Neural cell (in vitro differentiated cells): ENCODE results near the gene IMMP2L. TPM values are rescaled to one million over a fixed set of nuclear protein-coding genes. Genes with fewer than 3 reads are reported as not detected.

Source experiments
- H2AFZ ChIP-seq: fragments of 200-600, 300-800 bp; sonication (generic), shearing (Covaris generic); 2 replicates; pipeline ENCODE4 v1.6.0; 2014; ENCODE audit warnings: low read depth, mild to moderate bottlenecking, antibody characterized with exemption, low read length, moderate library complexity
- H3F3A ChIP-seq: fragments of 200-600 bp; shearing (Covaris generic); 2 replicates; pipeline ENCODE4 v1.6.1; 2016; ENCODE audit warnings: mild to moderate bottlenecking, moderate library complexity, mixed read lengths, antibody characterized with exemption, low read length; ENCODE audit not compliant: insufficient read depth, poor library complexity, severe bottlenecking
- H3K27ac ChIP-seq: fragments of 200-600, 300-800 bp; sonication (generic), shearing (Covaris generic); 2 replicates; pipeline ENCODE4 v1.5.1; 2014; ENCODE audit warnings: mild to moderate bottlenecking, low read length, moderate library complexity
- H3K27me3 ChIP-seq: fragments of 300-800, 200-600 bp; sonication (generic), shearing (Covaris generic); 2 replicates; pipeline ENCODE4 v1.6.0; 2014; ENCODE audit warnings: mild to moderate bottlenecking, low read depth, low read length, moderate library complexity; ENCODE audit not compliant: insufficient read depth
- H3K36me3 ChIP-seq: fragments of 300-800, 200-600 bp; sonication (generic), shearing (Covaris generic); 2 replicates; pipeline ENCODE4 v1.5.1; 2014; ENCODE audit warnings: mild to moderate bottlenecking, antibody characterized with exemption, low read length, moderate library complexity; ENCODE audit not compliant: insufficient read depth
- H3K4me2 ChIP-seq: fragments of 300-800, 200-600 bp; sonication (generic), shearing (Covaris generic); 2 replicates; pipeline ENCODE4 v1.6.0; 2014; ENCODE audit warnings: mild to moderate bottlenecking, low read length
- H3K4me3 ChIP-seq: fragments of 300-800, 200-600 bp; sonication (generic), shearing (Covaris generic); 2 replicates; pipeline ENCODE4 v1.5.1; 2014; ENCODE audit warnings: mild to moderate bottlenecking, low read length, moderate library complexity
- H3K79me2 ChIP-seq: fragments of 200-600 bp; shearing (Covaris generic); replicated peaks from 2 replicates; pipeline ENCODE4 v1.6.0; 2014; ENCODE audit warnings: mild to moderate bottlenecking, low read length, moderate library complexity; ENCODE audit not compliant: insufficient read depth
- H3K9ac ChIP-seq: fragments of 300-800, 200-600 bp; sonication (generic), shearing (Covaris generic); 2 replicates; pipeline ENCODE4 v1.6.1; 2016; ENCODE audit warnings: mild to moderate bottlenecking, low read length, mixed read lengths
- H3K9me2 ChIP-seq: fragments of 200-600 bp; shearing (Covaris generic); 2 replicates; pipeline ENCODE4 v1.6.1; 2016; ENCODE audit warnings: mild to moderate bottlenecking, low read length, mixed read lengths; ENCODE audit not compliant: insufficient read depth
- H3K9me3 ChIP-seq: fragments of 200-600, 300-800 bp; sonication (generic), shearing (Covaris generic); 2 replicates; pipeline ENCODE4 v1.6.1; 2016; ENCODE audit warnings: mild to moderate bottlenecking, mixed run types, low read length, moderate library complexity, mixed read lengths
- H4K20me1 ChIP-seq: fragments of 200-600 bp; shearing (Covaris generic); 2 replicates; pipeline ENCODE4 v1.6.1; 2016; ENCODE audit warnings: mild to moderate bottlenecking, mixed run types; ENCODE audit not compliant: insufficient read depth
- EP300 ChIP-seq: fragments of 450-650 bp; conservative IDR thresholded peaks from 2 replicates; pipeline ENCODE4 v1.6.1; 2014; ENCODE audit warnings: antibody characterized with exemption, mild to moderate bottlenecking, moderate library complexity; ENCODE audit not compliant: poor library complexity, severe bottlenecking
- EZH2 ChIP-seq: fragments of 200-600, 300-800 bp; shearing (Covaris generic), sonication (generic); IDR thresholded peaks from 2 replicates; pipeline ENCODE4 v1.6.1; 2014; ENCODE audit warnings: antibody characterized with exemption, low read length, borderline replicate concordance, mild to moderate bottlenecking; ENCODE audit not compliant: insufficient read depth, poor library complexity, severe bottlenecking
- MXI1 ChIP-seq: fragments of 450-650 bp; conservative IDR thresholded peaks from 2 replicates; pipeline ENCODE4 v1.6.1; 2014; ENCODE audit warnings: antibody characterized with exemption, mild to moderate bottlenecking; ENCODE audit not compliant: poor library complexity, severe bottlenecking
- POLR2AphosphoS5 ChIP-seq: IDR thresholded peaks from 2 replicates; pipeline ENCODE4 v1.6.1; 2012
- RAD21 ChIP-seq: fragments of 450-650 bp; conservative IDR thresholded peaks from 2 replicates; pipeline ENCODE4 v1.6.1; 2014; ENCODE audit warnings: antibody characterized with exemption, mild to moderate bottlenecking, moderate library complexity
- SMC3 ChIP-seq: fragments of 450-650 bp; conservative IDR thresholded peaks from 2 replicates; pipeline ENCODE4 v1.6.1; 2014; ENCODE audit warnings: antibody characterized with exemption, mild to moderate bottlenecking, moderate library complexity; ENCODE audit not compliant: poor library complexity
- TAF1 ChIP-seq: IDR thresholded peaks from 2 replicates; pipeline ENCODE4 v1.6.1; 2012; ENCODE audit warnings: low read depth
- polyA plus RNA-seq: library from polyadenylated mRNA; depleted of rRNA; stranded (reverse); fragments of >200 nt; gene quantifications from 2 replicates; pipeline ENCODE4 v1.2.3, GENCODE V29; 2014
- TF ChIP-seq, protein P1 (sequence below): IDR thresholded peaks from 2 replicates; pipeline ENCODE4 v1.6.1; 2012; ENCODE audit warnings: borderline replicate concordance
- TF ChIP-seq, protein P2 (sequence below): fragments of 450-650 bp; IDR thresholded peaks from 2 replicates; pipeline ENCODE4 v1.5.1; 2014; ENCODE audit warnings: antibody characterized with exemption, mild to moderate bottlenecking, moderate library complexity; ENCODE audit not compliant: poor library complexity, severe bottlenecking

Gene IMMP2L
- polyA plus RNA-seq, 1 donor from 2014 or later = 9.7 TPM

- H3K36me3 ChIP-seq = no peaks in the 10 kb centered on the region
- no peak overlapping the region for H3K4me2 ChIP-seq
Observed at GRCh38 chr7:111346219-111346618, 216.1 kb downstream of the IMMP2L start.

GRCh38 chr7:111343017-111343416 is 219.3 kb downstream of the IMMP2L start:
- Histone ChIP-seq H2AFZ (no peak overlapping the region), H3K4me2 (no peak overlapping the region), H3K36me3 (no peaks in the 10 kb centered on the region), H3K9me3 (no peaks in the 10 kb centered on the region), H4K20me1 (no peaks in the 10 kb centered on the region), H3K79me2 (no peaks in the 10 kb centered on the region), H3K9me2 (no peaks in the 10 kb centered on the region), H3K4me3 (no peak overlapping the region), H3K27ac (no peak overlapping the region), H3K9ac (no peak overlapping the region), H3K27me3 (no peaks in the 10 kb centered on the region), H3F3A (no peaks in the 10 kb centered on the region)
- TF ChIP-seq, protein P1, sequence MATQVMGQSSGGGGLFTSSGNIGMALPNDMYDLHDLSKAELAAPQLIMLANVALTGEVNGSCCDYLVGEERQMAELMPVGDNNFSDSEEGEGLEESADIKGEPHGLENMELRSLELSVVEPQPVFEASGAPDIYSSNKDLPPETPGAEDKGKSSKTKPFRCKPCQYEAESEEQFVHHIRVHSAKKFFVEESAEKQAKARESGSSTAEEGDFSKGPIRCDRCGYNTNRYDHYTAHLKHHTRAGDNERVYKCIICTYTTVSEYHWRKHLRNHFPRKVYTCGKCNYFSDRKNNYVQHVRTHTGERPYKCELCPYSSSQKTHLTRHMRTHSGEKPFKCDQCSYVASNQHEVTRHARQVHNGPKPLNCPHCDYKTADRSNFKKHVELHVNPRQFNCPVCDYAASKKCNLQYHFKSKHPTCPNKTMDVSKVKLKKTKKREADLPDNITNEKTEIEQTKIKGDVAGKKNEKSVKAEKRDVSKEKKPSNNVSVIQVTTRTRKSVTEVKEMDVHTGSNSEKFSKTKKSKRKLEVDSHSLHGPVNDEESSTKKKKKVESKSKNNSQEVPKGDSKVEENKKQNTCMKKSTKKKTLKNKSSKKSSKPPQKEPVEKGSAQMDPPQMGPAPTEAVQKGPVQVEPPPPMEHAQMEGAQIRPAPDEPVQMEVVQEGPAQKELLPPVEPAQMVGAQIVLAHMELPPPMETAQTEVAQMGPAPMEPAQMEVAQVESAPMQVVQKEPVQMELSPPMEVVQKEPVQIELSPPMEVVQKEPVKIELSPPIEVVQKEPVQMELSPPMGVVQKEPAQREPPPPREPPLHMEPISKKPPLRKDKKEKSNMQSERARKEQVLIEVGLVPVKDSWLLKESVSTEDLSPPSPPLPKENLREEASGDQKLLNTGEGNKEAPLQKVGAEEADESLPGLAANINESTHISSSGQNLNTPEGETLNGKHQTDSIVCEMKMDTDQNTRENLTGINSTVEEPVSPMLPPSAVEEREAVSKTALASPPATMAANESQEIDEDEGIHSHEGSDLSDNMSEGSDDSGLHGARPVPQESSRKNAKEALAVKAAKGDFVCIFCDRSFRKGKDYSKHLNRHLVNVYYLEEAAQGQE = no peak
- TF ChIP-seq EZH2 (no peak), POLR2AphosphoS5 (no peak), EP300 (no peak), RAD21 (no peak)
- TF ChIP-seq, protein P2, sequence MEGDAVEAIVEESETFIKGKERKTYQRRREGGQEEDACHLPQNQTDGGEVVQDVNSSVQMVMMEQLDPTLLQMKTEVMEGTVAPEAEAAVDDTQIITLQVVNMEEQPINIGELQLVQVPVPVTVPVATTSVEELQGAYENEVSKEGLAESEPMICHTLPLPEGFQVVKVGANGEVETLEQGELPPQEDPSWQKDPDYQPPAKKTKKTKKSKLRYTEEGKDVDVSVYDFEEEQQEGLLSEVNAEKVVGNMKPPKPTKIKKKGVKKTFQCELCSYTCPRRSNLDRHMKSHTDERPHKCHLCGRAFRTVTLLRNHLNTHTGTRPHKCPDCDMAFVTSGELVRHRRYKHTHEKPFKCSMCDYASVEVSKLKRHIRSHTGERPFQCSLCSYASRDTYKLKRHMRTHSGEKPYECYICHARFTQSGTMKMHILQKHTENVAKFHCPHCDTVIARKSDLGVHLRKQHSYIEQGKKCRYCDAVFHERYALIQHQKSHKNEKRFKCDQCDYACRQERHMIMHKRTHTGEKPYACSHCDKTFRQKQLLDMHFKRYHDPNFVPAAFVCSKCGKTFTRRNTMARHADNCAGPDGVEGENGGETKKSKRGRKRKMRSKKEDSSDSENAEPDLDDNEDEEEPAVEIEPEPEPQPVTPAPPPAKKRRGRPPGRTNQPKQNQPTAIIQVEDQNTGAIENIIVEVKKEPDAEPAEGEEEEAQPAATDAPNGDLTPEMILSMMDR = no peak

More at GRCh38 chr7:111346219-111346618, 216.1 kb downstream of the IMMP2L start:
- Histone ChIP-seq H3K79me2 (no peaks in the 10 kb centered on the region), H4K20me1 (no peaks in the 10 kb centered on the region), H3F3A (no peaks in the 10 kb centered on the region), H3K27ac (no peak overlapping the region), H2AFZ (no peak overlapping the region), H3K9ac (no peak overlapping the region), H3K9me2 (no peaks in the 10 kb centered on the region), H3K4me3 (no peak overlapping the region), H3K27me3 (no peaks in the 10 kb centered on the region), H3K9me3 (no peaks in the 10 kb centered on the region)
- TF ChIP-seq EP300 (no peak), TAF1 (no peak), POLR2AphosphoS5 (no peak), EZH2 (no peak), SMC3 (no peak), MXI1 (no peak), RAD21 (no peak)
- TF ChIP-seq, protein P1 = no peak
- TF ChIP-seq, protein P2 = no peak
